A549 (cell line): ENCODE data around the gene ZRANB1. TPM values are rescaled to one million over a fixed set of nuclear protein-coding genes. Genes with fewer than 3 reads are reported as not detected.

ENCODE experiments used
- ATAC-seq, 2 experiments: fragments of 200-7000 bp in 1 of 2; fragments of >200 bp in 1 of 2; cut with Nextera tagmentation in 1 of 2; cut with Tn5 transposase in 1 of 2; 3 replicates each; pipeline versions ENCODE4 v1.8.0 to v1.9.1; 2018 to 2020; ENCODE audit warnings: mild to moderate bottlenecking in 1 of 2, moderate library complexity in 1 of 2
- CTCF ChIA-PET: fragments of 300-600 bp; sonication (Branson Sonifier 250); formaldehyde crosslinking; extraction: SDS; loops from one replicate; lab custom pipeline; 2021; ENCODE audit warnings: antibody characterized with exemption, inconsistent platforms; lab: Yijun Ruan, JAX
- POLR2A ChIA-PET: fragments of 350-600 bp; formaldehyde crosslinking; extraction: SDS; loops from one replicate; lab custom pipeline; 2021; ENCODE audit warnings: antibody characterized with exemption, inconsistent platforms; lab: Yijun Ruan, JAX
- DNase-seq, 2 experiments: peaks; one replicate each; pipeline versions ENCODE4 v3.0.0 to v3.0.0-alpha.2; 2011 to 2016; ENCODE audit warnings: low read depth in 1 of 2, low spot score in 1 of 2
- FAIRE-seq: peaks from 2 replicates; lab custom pipeline; 2011; peaks lifted over from hg19 to GRCh38; lab: Jason Lieb, UNC
- H3K27ac ChIP-seq, 2 experiments: fragments of >200 bp; sonication (Bioruptor Twin); formaldehyde crosslinking; 3 replicates each; pipeline ENCODE4 v1.5.1; 2016 to 2017
- H3K4me1 ChIP-seq: fragments of >200 bp; sonication (Bioruptor Twin); formaldehyde crosslinking; 3 replicates; pipeline ENCODE4 v1.6.1; 2016
- H3K4me2 ChIP-seq: fragments of >200 bp; sonication (Bioruptor Twin); formaldehyde crosslinking; 3 replicates; pipeline ENCODE4 v1.6.1; 2016
- H3K4me3 ChIP-seq: fragments of >200 bp; sonication (Bioruptor Twin); formaldehyde crosslinking; 3 replicates; pipeline ENCODE4 v1.5.1; 2016
- H3K9me3 ChIP-seq: fragments of >200 bp; sonication (Bioruptor Twin); formaldehyde crosslinking; 3 replicates; pipeline ENCODE4 v1.6.1; 2016
- ATOH8 ChIP-seq: fragments of 250-450 bp; sonication (Bioruptor Pico); IDR thresholded peaks from 2 replicates; pipeline ENCODE4 v1.5.0; 2020; ENCODE audit warnings: low read depth, mild to moderate bottlenecking, moderate library complexity
- BHLHE40 ChIP-seq: IDR thresholded peaks from 2 replicates; pipeline ENCODE4 v1.6.1; 2012; ENCODE audit warnings: low read depth, low read length, inconsistent platforms
- CBX2 ChIP-seq: fragments of 200-600 bp; sonication (generic); IDR thresholded peaks from 2 replicates; pipeline ENCODE4 v1.6.1; 2016; ENCODE audit warnings: low read depth, mild to moderate bottlenecking, borderline replicate concordance
- CBX8 ChIP-seq: fragments of 200-600 bp; sonication (generic); IDR thresholded peaks from 2 replicates; pipeline ENCODE4 v1.6.1; 2016
- CEBPB ChIP-seq, 2 experiments: fragments of >200 bp in 1 of 2; sonication (Bioruptor Twin) in 1 of 2; formaldehyde crosslinking in 1 of 2; IDR thresholded peaks; 2 replicates each; pipeline ENCODE4 v1.6.1; 2012 to 2016
- CHD4 ChIP-seq: fragments of 200-600 bp; sonication (generic); IDR thresholded peaks from 2 replicates; pipeline ENCODE4 v1.6.1; 2016; ENCODE audit warnings: antibody characterized with exemption, mild to moderate bottlenecking, borderline replicate concordance
- E2F6 ChIP-seq: IDR thresholded peaks from 2 replicates; pipeline ENCODE4 v1.6.1; 2012; ENCODE audit warnings: low read depth, borderline replicate concordance
- EHF ChIP-seq: fragments of 250-450 bp; sonication (Bioruptor Pico); IDR thresholded peaks from 2 replicates; pipeline ENCODE4 v1.5.0; 2020; ENCODE audit warnings: mild to moderate bottlenecking
- EHMT2 ChIP-seq: fragments of 200-600 bp; sonication (generic); IDR thresholded peaks from 2 replicates; pipeline ENCODE4 v1.6.1; 2016; ENCODE audit warnings: antibody characterized with exemption, low read depth, mild to moderate bottlenecking, moderate library complexity
- FOSB ChIP-seq: fragments of 250-450 bp; sonication (Bioruptor Pico); IDR thresholded peaks from 2 replicates; pipeline ENCODE4 v1.5.0; 2020; ENCODE audit warnings: mild to moderate bottlenecking, moderate library complexity
- HEYL ChIP-seq: fragments of 250-450 bp; sonication (Bioruptor Pico); IDR thresholded peaks from 2 replicates; pipeline ENCODE4 v1.8.0; 2021; ENCODE audit warnings: mild to moderate bottlenecking, moderate library complexity
- HMGXB4 ChIP-seq: fragments of 250-450 bp; sonication (Bioruptor Pico); IDR thresholded peaks from 2 replicates; pipeline ENCODE4 v1.5.0; 2021; ENCODE audit warnings: mild to moderate bottlenecking, moderate library complexity, borderline replicate concordance
- HOXA7 ChIP-seq: fragments of 250-450 bp; sonication (Bioruptor Pico); IDR thresholded peaks from 2 replicates; pipeline ENCODE4 v1.5.0; 2020; ENCODE audit warnings: mild to moderate bottlenecking, moderate library complexity
- HOXB13 ChIP-seq: fragments of 250-450 bp; sonication (Bioruptor Pico); IDR thresholded peaks from 2 replicates; pipeline ENCODE4 v1.5.0; 2020; ENCODE audit warnings: low read depth, mild to moderate bottlenecking, moderate library complexity
- JUNB ChIP-seq: fragments of >200 bp; sonication (Bioruptor Twin); formaldehyde crosslinking; IDR thresholded peaks from 2 replicates; pipeline ENCODE4 v1.6.1; 2016
- KDM5A ChIP-seq: fragments of 200-600 bp; sonication (generic); IDR thresholded peaks from 2 replicates; pipeline ENCODE4 v1.6.1; 2016; ENCODE audit warnings: antibody characterized with exemption, mild to moderate bottlenecking
- MAZ ChIP-seq: fragments of 150-350 bp; IDR thresholded peaks from 2 replicates; pipeline ENCODE4 v1.6.1; 2014; ENCODE audit warnings: antibody characterized with exemption, low read depth, low read length, borderline replicate concordance
- MYC ChIP-seq: IDR thresholded peaks from 2 replicates; pipeline ENCODE4 v1.6.1; 2012; ENCODE audit warnings: mild to moderate bottlenecking, inconsistent platforms, low read length, improper control_type of control experiment, borderline replicate concordance
- RFX5 ChIP-seq: fragments of 450-650 bp; IDR thresholded peaks from 2 replicates; pipeline ENCODE4 v1.7.1; 2014; ENCODE audit warnings: antibody characterized with exemption, mild to moderate bottlenecking, moderate library complexity
- SMC3 ChIP-seq: fragments of >200 bp; sonication (Bioruptor Twin); formaldehyde crosslinking; IDR thresholded peaks from 3 replicates; pipeline ENCODE4 v1.6.1; 2018; ENCODE audit warnings: inconsistent platforms
- SREBF2 ChIP-seq: fragments of 450-650 bp; IDR thresholded peaks from 2 replicates; pipeline ENCODE4 v1.6.1; 2014; ENCODE audit warnings: mild to moderate bottlenecking, moderate library complexity
- TP53 ChIP-seq: fragments of 250-450 bp; sonication (Bioruptor Pico); IDR thresholded peaks from 2 replicates; pipeline ENCODE4 v1.5.0; 2021; ENCODE audit warnings: mild to moderate bottlenecking, moderate library complexity
- USF2 ChIP-seq: fragments of 450-650 bp; IDR thresholded peaks from 2 replicates; pipeline ENCODE4 v1.6.1; 2014; ENCODE audit warnings: antibody characterized with exemption
- ZNF302 ChIP-seq: fragments of 250-450 bp; sonication (Bioruptor Pico); IDR thresholded peaks from 2 replicates; pipeline ENCODE4 v1.9.0; 2021; ENCODE audit warnings: inconsistent platforms, mild to moderate bottlenecking, moderate library complexity
- ZSCAN20 ChIP-seq: fragments of 250-450 bp; sonication (Bioruptor Pico); IDR thresholded peaks from 2 replicates; pipeline ENCODE4 v1.8.0; 2022; ENCODE audit warnings: mild to moderate bottlenecking, moderate library complexity
- WGBS: methylation state at CpG from one replicate; pipeline ENCODE4 v1.1.6; 2017; ENCODE audit errors: missing lambda C conversion rate; 5-methylcytosine and 5-hydroxymethylcytosine counted together
- polyA plus RNA-seq, 4 experiments: library from polyadenylated mRNA; depleted of rRNA in 3 of 4; stranded (reverse); fragments of >200 nt; fragmentation: RNase III in 1 of 4; extraction: RNeasy Plus Mini Kit Qiagen cat#74134 plus additional on column Dnase treatment in 1 of 4; gene quantifications; 2 replicates in 3 of 4; 3 replicates in 1 of 4; pipeline ENCODE4 v1.2.3, GENCODE V29; 2011 to 2017

Gene ZRANB1
- polyA plus RNA-seq, 2 of the 4 experiments (the other 2 are of a cell fraction): 8.0 to 19.5 TPM

GRCh38 chr10:125021686-125022344, 79.9 kb downstream of the ZRANB1 start (continued):
- TF ChIP-seq HMGXB4 (CRISPR knock-in tag): no peak
- TF ChIP-seq ZSCAN20 (CRISPR knock-in tag): no peak
- TF ChIP-seq EHF (CRISPR knock-in tag): no peak
- TF ChIP-seq CEBPB (IDR thresholded peaks at IDR 0.05): no peak
- no peak for TF ChIP-seq HOXA7 (CRISPR knock-in tag)
- no peak for TF ChIP-seq ZNF302 (CRISPR knock-in tag)
- TF ChIP-seq EHMT2: no peak
- no peak for TF ChIP-seq HEYL (CRISPR knock-in tag)
- TF ChIP-seq CBX8: no peak

GRCh38 chr10:125022671-125023070, 80.7 kb downstream of the ZRANB1 start:
- 88% methylated on average over 8 of the region's 8 CpGs for WGBS
- Histone ChIP-seq H3K4me1 (no peaks in the 10 kb centered on the region), H3K4me2 (no peak overlapping the region), H3K9me3 (no peaks in the 10 kb centered on the region), H3K4me3 (no peak overlapping the region), H3K27ac (no peak overlapping the region)
- POLR2A ChIA-PET: no interaction called here
- DNase-seq: no peak
- CTCF ChIA-PET: interaction anchor here (1.0 to 1.8 kb wide), 2 partner anchors 25 to 365 kb away, joined by 3 to 7 read pairs; no protein-coding TSS in a partner anchor
- no peak for ATAC-seq
- TF ChIP-seq EHF (CRISPR knock-in tag) (no peak), CHD4 (no peak)
- FAIRE-seq: no peak

- FAIRE-seq: no peak
- no peak overlapping the region for H3K4me3 ChIP-seq
- H3K9me3 ChIP-seq: no peaks in the 10 kb centered on the region
- no peak overlapping the region for H3K27ac ChIP-seq
- H3K4me1 ChIP-seq: no peaks in the 10 kb centered on the region
- ATAC-seq: no peak
- H3K4me2 ChIP-seq: no peak overlapping the region
- TF ChIP-seq EHF (CRISPR knock-in tag) (no peak), MAZ (no peak), CBX2 (no peak), BHLHE40 (no peak), JUNB (no peak), RFX5 (no peak), KDM5A (no peak), SREBF2 (no peak)
- DNase-seq: no peak
- ChIA-PET POLR2A (no interaction called here), CTCF (interaction anchor here (1.0 kb wide), 1 partner anchor 364 kb away, joined by 3 read pairs; no protein-coding TSS in a partner anchor)
- 91% methylated on average over 21 of the region's 21 CpGs for WGBS
These were observed 81.3 kb downstream of the ZRANB1 start for GRCh38 chr10:125023255-125023654.

- POLR2A ChIA-PET: no interaction called here
- Histone ChIP-seq H3K9me3 (no peaks in the 10 kb centered on the region), H3K4me2 (no peak overlapping the region), H3K27ac (no peak overlapping the region), H3K4me1 (no peaks in the 10 kb centered on the region), H3K4me3 (no peak overlapping the region)
- TF ChIP-seq USF2 (no peak), HOXB13 (no peak), ATOH8 (CRISPR knock-in tag) (no peak), E2F6 (no peak), FOSB (CRISPR knock-in tag) (no peak), MYC (no peak), TP53 (CRISPR knock-in tag) (no peak), SMC3 (no peak)
- FAIRE-seq: no peak
- DNase-seq: no peak
- no peak for ATAC-seq
- CTCF ChIA-PET: no interaction called here
- 90% methylated on average over 26 of the region's 26 CpGs for WGBS
These were observed 82.1 kb downstream of the ZRANB1 start for GRCh38 chr10:125023862-125024496.
